Embryonic facial prominence (tissue), 1 donor: ENCODE data around the gene TTLL9.

Experiments
- DNase-seq: peaks from one replicate; pipeline ENCODE4 v3.0.0-alpha.2; 2016; ENCODE audit errors: extremely low spot score

TTLL9 gene

DNA sequence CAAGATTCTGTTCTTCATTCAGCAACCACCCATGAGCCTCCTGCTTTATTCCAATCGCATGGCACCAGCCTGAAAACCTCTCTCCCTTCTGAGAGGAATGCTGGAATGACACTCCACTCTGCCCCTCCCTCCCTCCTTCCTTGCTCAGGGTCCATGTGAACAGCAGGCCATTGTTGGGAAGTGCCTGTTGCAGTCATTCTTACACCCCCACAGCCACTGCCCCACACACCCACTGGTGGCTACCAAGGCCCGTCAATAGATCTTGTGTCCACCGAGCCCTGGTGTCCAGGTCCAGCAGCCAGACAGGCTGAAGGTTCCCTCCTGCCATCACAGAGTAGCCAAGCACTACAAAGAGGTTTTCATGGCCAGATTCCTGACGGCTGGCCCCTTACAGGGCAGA is 74.9 kb downstream of the TTLL9 start:
- no peak for DNase-seq

DNA sequence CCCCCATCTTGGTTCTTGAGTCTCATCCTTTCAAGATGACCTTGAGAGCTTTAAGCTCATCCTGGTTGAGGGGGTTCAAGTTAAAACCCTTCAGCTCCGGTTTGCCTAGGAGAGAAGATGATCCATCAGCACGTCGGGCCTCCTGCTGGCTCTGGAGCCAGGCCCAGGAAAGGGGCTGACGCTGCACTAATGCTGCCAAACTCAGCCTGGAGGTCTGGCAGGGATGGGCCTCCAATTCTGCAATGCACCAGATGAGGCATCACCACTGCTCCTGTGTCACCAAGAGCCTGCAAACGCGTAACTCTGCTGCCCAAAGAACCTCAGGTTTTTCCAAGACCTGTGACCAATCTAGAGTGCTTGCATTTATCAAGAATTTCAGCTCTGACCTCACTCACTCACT is 75.4 kb downstream of the TTLL9 start:
- no peak for DNase-seq

DNA sequence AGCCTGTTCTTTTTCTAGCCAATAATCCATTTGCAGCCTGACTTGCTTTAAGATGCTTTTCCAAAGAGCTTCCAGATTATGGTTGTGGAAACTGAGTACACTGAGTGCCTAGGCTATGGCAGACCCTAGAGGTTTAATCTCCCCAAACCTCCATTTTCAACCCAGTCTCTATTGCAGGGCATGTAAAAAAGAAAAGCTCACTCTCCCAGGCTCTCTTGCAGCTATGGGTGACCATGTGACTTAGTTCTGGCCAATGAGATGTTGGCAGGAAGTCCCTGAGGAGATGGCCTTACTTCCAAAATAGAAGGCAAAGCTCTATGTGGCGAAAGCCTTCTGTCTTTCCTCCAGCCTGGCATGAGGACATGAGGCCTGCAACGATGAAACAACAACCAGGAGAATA is 77.6 kb downstream of the TTLL9 start:
- DNase-seq, result no peak

DNA sequence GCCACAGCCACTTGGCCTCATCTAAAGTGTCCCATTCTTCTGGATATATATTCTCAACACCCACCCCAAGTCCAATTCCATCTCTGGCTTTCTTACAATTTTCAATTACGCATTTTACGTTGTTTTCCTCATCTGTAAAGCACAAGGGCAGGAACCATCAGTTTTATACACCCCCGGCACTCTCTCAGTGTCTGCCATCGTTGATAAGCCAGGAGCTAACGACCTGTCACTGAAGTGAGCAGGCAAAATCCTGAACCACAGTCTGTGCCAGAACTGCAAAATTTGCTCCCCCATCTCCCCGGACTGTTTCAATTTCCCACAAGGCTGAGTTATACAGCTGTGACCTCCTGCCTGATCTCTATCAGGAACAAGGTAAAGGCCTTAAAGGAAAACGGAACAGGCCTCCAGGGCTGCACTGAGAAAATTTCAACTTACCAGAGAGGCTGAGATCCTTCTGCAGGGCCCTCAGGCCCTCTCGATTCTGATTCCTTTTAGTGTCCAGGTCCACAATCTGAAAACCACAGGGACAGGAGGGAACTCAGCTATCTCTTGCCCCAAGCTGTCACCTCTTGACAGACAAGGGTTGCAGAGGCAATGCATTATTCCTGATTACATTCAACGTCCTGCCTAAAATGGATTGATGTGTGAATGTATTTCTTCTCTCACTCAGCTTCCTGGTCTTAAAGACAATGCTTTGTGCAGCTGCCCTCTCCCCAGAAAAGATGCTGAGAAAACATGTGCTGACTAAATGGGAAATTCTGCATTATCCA is 79.6 kb downstream of the TTLL9 start:
- no peak for DNase-seq

DNA sequence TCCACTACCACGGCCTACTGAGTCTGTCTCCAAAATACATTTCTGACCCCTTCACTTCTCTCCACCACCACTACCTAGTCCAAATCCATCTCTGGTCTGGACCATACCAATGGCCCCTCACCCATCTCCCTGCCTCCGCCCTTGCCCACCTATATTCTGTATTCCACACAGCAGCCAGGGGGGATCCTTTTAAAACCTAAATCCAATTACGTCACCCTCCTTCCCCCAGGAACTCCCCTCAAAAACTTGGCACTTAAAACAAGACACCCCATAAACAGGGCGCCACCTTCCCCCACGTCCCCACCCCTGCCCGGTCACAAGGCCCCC is 80.7 kb downstream of the TTLL9 start:
- no peak for DNase-seq

DNA sequence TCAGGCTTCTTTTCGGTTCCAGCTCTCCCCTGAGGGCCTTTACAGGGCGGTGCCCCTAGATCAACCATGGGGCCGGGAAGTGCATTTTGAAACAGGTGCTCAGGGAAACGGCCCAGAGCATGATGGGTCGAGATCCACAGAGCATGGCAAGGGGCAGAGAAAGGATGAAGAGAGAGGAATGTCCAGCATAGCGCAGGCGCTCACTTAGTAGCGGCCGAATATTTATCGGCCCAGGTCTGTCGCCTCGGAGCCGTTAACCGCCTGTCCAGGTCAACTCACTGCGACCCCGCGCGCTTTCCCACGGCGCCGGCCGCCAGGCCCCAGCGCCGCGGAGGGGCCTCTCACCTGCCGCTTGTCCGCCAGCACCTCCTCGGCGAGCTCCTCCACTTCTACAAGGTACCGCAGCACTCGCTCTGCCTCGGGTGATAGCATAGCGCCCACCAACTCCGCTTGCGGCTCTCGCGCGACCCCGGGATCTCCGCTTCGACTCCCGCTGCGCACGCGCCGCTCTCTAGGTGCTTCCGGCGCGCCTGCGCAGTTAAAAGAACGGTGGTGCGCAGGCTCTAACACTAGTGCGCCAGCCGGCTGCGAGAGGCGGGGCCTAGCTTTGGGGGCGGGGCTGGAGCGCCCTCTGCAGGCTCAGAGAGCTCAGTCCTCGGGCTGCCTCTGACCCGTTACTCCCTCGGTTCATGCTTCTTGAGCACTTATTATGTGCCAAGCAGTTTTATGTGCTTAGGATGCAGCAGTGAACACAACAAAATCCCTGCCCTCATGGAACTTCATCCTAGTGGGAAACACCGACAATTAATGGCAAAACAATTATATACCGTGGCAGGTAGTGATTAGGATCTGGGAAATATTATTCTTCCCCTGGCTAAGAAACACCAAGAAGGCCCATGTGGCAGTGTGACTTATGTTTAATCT is 81.4 kb downstream of the TTLL9 start, which contains the start of gene PDRG1:
PDRG1 (minus strand) TSS at position 517 of the 924 bp plus-strand sequence; CDS start at position 432, 85 bp downstream.
- DNase-seq, result peak; percentile 96

DNA sequence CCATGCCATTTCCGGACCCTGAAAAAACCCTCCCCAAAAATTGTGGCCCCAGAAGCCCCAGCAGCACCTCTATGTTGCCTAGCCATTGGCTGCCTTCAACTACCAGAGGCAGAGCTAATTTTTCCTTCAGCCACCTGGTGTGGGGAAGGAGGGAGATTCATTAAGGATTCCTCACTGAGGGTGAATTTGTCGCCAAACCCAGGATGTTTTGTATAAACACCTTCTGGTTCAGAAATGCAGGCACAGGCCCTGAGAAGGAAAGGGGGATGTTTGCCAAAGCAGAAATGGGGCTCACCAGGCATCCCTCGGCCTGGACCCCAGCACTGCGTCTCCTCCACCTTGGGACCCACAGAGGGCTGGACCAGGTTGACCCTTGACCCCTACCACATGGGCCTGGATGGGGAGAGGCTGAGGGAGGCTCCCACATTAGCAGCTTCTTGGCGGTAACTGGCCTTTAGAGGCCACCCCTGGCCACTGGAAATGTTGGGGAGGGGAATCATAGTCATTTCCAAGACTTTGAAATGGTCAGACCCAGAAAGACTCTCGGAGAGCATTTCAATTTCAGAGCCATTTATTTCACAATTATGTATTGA is 83.2 kb downstream of the TTLL9 start:
- no peak for DNase-seq

DNA sequence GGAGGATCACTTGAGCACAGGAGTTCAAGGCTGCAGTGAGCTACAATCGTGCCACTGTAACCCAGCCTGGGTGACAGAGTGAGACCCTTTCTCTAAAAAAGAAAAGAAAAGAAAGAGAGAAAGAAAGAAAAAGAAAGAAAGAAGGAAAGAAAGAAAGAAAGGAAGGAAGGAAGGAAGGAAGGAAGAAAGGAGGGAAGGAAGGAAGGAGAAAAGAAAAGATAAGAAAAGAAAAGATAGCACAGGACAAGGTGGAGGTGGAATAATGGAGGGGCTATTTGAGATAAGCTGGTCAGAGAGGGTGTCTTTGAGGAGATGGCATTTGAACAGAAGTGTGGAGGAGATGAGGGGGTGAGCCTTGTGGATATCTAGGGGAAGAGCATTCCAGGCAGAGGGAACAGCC is 84.1 kb downstream of the TTLL9 start:
- no peak for DNase-seq

DNA sequence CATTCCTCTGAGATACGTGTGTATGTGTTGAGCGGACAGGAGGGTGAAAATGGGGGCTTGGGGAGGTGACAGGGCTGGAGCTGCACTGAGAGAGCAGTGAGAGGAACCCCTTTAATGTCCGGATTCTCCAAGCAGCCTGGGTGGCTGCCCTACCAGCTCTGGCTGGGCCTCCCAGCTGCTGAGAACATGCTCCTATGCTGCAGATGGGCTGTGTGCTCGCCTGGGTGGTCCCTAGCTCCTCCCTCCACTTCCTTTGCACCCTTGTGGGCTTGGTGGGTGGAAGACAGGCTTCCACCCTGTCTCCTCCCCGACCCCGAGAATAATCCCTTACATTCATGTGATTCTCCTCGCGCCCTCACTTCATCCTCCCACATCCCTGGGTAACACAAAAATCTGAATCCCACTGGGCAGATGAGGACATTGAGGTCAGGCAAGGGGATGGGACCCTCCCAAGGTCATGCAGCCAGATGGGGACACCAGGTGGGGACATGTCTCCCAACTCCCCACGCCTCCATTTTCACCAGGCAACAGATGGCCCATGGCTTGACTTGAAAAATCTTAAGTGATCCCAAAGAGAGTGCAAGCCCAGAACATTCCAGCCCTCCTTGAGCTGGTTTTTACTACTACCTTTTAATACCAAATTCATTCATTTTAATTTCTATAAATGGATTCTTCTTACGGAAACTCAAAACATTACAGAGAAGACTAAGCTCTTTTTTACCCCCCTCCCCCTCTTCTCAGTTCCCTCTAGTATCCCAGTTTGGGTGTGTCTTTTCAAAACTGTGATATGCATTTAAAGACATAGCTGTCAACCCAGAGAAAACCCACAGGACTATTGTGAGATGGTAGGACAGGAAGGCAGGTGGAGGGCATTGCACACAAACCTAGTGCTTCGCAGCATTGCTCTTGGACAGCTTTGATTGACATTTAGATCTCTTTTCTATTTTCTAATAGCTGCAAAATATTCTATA is 86.4 kb downstream of the TTLL9 start:
- no peak for DNase-seq

DNA sequence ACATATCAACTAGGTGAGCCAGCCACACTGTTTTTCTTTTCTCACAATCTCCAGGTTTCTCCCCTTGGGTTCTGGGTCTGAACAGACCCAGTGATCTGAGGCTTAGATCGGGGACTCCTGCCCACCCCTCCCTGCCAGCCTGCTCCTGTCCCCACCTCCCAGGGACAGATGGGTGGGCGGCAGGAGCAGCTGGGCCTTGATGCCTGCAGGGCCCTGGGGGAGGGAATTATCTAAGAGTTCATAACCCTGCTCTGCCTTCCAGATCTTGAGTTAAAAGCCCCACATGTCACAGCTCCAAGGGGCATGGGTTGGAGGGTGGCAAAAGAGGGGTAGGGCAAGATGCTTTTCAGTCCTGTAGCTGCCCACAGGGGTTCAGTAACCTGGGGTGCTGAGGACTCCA is 92.3 kb downstream of the TTLL9 start:
- DNase-seq, result no peak

DNA sequence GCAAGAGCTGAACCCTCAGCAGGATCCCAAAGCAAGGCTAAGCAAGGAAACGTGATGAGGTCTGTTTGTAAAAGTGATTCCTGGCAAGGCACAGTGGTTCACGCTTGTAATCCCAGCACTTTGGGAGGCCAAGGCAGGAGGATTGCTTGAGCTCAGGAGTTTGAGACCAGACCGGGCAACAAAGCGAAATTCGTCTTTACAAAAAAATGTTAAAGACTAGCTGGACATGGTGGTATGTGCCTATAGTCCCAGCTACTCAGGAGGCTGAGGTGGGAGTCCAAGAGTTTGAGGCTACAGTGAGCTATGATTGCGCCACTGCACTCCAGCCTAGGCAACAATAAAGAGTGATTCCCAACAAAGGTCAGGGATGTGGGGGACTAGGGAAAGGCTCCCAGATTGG is 93.5 kb downstream of the TTLL9 start:
- DNase-seq, result no peak

DNA sequence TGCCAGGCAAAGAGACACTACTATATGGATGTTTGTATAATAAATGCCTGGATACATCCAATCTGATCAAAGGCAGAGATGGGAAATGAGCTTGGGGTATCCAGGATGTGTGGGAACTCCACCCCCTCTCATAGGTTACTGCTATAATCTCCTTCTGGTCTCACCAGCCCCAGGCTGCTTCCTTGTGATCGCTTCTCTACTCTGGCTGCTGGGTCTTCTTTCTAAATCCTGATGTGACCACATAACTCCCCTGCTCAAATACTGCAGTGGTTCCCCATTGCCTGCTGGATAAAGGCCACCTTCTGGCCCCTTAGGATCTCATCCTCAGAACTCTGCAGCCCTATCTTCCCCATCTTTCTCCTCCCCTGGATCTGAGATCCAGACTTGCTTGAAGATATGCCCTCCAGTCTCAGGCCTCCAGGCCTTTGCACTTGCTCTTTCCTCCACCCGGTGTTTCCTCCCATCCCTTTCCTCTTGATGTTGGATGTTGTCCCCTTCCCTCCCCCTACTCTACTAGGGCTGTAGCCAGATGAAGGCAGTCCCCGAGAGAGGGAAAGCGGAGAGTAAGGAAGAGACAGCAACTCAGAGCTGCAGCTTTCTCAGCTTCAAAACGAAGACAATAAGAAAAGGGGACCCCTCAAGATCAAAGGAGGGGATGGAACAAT is 96.7 kb downstream of the TTLL9 start:
- no peak for DNase-seq

DNA sequence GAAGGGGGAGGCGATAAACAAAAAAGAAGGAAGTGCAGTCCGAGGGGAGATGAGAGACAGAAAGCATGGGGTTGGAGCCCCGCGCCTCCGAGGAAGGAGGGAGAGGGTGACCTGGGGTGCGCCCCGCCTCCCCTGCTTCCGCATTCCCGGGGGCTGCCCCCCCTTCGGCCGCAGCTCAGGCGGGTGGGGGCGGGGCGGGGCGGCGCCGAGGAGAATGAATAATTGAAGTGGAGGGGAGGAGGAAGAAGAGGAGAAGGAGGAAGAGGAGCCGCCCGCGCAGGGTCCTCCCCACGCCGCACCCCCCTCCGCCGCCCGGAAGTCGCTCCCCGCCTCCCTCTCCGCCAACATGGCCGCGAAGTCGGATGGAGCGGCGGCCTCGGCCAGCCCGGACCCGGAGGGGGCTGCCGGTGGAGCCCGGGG is 97.4 kb downstream of the TTLL9 start, which contains the start of gene XKR7:
XKR7 (plus strand) TSS at position 322 of the 420 bp plus-strand sequence; CDS start at position 347, 25 bp downstream.
- DNase-seq, result no peak

DNA sequence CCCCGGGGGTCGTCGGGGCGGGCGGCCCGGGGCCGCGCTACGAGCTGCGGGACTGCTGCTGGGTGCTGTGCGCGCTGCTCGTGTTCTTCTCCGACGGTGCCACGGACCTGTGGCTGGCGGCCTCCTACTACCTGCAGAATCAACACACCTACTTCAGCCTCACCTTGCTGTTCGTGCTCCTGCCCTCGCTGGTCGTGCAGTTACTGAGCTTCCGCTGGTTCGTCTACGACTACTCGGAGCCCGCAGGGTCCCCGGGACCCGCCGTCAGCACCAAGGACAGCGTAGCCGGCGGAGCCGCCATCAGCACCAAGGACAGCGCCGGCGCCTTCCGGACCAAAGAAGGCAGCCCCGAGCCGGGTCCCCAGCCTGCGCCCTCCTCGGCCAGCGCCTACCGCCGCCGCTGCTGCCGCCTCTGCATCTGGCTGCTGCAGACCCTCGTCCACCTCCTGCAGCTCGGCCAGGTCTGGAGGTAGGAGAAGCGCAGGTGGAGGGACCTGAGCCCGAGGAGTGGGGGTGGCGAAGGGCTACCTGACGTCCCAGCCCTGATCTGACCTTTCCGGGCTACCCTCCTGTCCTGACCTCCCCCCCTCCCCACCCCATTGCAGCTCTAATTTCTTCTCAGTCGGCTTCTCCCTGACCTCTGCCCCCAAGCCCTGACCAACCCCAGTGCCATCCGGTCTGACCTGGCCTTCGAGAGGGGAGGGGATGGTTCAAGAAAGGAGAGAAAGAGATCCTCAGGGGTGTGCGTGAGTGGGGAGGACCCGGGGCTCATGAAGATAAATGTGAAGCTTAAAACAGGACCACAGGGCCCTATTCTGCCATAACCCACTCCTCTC is 98.1 kb downstream of the TTLL9 start:
- peak; percentile 42 for DNase-seq

DNA sequence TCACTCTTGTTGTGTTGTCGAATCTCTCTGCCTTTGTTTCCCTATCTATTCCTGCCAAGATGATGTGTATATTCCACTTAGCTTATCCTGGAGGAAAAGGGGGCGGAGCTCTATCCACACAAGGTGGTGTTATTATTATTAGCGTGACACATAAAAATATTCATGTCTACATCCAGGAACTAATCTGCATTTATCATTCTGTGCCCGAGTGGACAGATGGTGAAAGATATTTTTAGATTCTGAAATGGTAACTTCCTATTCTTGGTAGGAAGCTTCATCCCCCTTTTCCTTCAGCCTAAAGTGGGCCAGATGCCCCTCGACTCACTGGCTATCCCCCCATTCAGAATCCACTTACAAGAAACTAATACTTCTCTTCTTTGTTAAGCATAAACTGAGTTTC is 99.6 kb downstream of the TTLL9 start:
- DNase-seq, result no peak

DNA sequence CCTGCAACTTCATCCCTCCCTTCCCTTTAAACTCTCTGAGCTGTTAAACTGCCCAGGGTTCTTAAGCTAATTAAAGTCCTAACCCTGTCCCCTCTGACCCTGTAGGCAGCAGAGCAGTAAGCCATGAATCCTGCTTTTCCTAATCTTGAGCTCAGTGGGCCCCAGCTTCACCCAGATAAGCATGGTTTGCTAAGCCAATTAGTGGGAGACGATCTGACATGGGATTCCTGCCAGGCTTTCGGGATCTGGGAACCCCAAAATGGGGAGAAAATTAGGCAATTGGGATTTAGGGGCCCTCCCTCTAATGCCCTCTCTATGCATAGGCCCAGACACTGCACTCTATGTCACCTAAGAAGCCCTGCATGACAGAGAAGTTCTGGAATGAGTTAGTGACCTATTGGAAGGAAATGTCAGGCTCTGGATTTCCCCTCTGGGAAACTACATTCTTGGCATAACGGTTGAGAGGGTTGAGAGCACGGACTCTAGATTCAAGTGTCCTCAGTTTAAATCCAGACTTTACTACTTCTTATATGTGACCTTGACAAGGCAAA is 102.1 kb downstream of the TTLL9 start:
- no peak for DNase-seq

DNA sequence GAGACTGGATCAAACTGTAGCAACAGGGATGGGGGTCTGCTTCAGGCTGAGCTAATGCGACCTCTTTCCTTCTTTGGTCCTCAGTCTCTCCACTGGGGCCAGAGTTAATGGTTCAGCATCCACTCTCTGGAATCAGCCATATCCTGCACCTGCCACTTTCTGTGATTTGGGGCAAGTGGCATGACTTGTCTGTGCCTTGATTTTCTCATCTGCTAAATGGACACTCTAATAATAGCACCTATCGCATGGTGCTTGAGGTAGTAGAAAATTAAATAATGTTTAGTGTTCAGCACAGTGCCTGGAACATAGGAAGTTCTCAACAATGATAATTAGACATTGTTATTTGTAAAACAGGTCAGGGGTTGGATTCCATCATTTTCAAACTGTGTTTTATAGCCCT is 103.9 kb downstream of the TTLL9 start:
- DNase-seq, result no peak

DNA sequence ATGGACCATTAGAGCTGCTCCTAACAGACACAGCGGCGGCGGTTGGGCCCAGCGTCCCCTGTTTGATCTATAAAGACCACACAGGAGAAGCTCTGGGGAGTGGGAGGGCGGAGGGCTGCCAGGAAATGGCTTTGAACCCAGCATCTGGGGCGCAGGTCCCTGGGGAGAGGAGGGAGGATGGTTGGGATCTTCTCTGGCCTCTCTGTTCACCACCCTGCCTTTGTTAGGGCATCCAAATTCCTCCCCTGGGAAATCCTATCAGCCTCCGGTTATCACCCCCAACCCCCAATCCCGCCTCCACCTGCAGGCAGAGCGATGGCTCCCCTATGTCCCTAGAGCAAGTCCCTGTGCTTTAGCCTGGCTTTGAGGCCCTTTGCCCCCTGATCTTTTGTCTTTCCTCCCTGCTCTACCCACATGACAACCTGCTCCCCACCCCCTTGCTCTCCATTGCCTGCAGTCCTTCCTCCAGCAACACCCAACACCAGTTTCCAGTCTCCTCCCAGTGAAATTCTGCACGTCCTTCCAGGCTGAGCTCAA is 104.6 kb downstream of the TTLL9 start:
- no peak for DNase-seq

DNA sequence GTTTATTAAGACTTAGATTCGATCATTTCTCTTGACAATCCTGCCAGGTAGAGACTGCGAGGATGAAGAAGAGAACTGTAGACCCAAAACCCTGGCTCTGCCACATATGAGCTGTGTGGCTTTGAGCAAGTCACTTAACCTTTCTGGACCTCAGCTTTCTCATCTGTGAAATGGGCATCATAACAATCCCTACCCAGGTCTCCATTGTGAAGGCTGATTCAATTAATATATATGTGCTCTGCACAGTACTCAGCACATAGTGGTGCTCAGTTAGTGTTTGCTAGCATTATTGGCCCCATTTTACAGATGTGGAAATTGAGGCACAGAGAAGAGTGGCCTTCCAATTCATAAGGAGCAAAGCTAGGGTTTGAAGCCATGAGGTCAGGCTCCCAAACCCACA is 105.4 kb downstream of the TTLL9 start:
- no peak for DNase-seq
